HEK293 (cell line): ENCODE data around the gene LCAT.

ENCODE experiments used
- EGR2 ChIP-seq: fragments of 450-650 bp; formaldehyde crosslinking; IDR thresholded peaks from 2 replicates; pipeline ENCODE4 v1.5.1; 2016; ENCODE audit warnings: low read depth, missing biosample characterization, missing genetic modification characterization
- GFI1B ChIP-seq: fragments of 450-650 bp; formaldehyde crosslinking; IDR thresholded peaks from 2 replicates; pipeline ENCODE4 v1.5.1; 2016; ENCODE audit warnings: missing biosample characterization, missing genetic modification characterization
- HOXC10 ChIP-seq: sonication (generic); formaldehyde crosslinking; IDR thresholded peaks from 2 replicates; pipeline ENCODE4 v1.8.1; 2023; ENCODE audit warnings: mild to moderate bottlenecking, missing genetic modification reagents
- IKZF3 ChIP-seq: fragments of 450-650 bp; IDR thresholded peaks from 2 replicates; pipeline ENCODE4 v1.5.0; 2018; ENCODE audit warnings: missing biosample characterization, mild to moderate bottlenecking, missing genetic modification characterization, moderate library complexity
- KLF1 ChIP-seq: fragments of 450-650 bp; formaldehyde crosslinking; IDR thresholded peaks from 2 replicates; pipeline ENCODE4 v1.5.1; 2016; ENCODE audit warnings: missing biosample characterization, missing genetic modification characterization
- MZF1 ChIP-seq: fragments of 450-650 bp; formaldehyde crosslinking; IDR thresholded peaks from 2 replicates; pipeline ENCODE4 v1.5.1; 2017; ENCODE audit warnings: missing biosample characterization, missing genetic modification characterization, borderline replicate concordance
- YY2 ChIP-seq: fragments of 450-650 bp; formaldehyde crosslinking; IDR thresholded peaks from 2 replicates; pipeline ENCODE4 v1.5.1; 2016; ENCODE audit warnings: missing biosample characterization, missing genetic modification characterization
- ZFP37 ChIP-seq: fragments of 450-650 bp; formaldehyde crosslinking; IDR thresholded peaks from 2 replicates; pipeline ENCODE4 v1.5.1; 2016; ENCODE audit warnings: missing biosample characterization, missing genetic modification characterization
- ZFP69B ChIP-seq: fragments of 450-650 bp; formaldehyde crosslinking; IDR thresholded peaks from 2 replicates; pipeline ENCODE4 v1.5.1; 2016; ENCODE audit warnings: missing biosample characterization, missing genetic modification characterization
- ZNF140 ChIP-seq: fragments of 450-650 bp; formaldehyde crosslinking; IDR thresholded peaks from 2 replicates; pipeline ENCODE4 v1.5.1; 2016; ENCODE audit warnings: missing biosample characterization, missing genetic modification characterization
- ZNF16 ChIP-seq: fragments of 450-650 bp; formaldehyde crosslinking; IDR thresholded peaks from 2 replicates; pipeline ENCODE4 v1.5.1; 2016; ENCODE audit warnings: low read depth, missing biosample characterization, missing genetic modification characterization
- ZNF184 ChIP-seq: fragments of 450-650 bp; IDR thresholded peaks from 2 replicates; pipeline ENCODE4 v1.5.1; 2018; ENCODE audit warnings: missing biosample characterization, mild to moderate bottlenecking, missing genetic modification characterization
- ZNF214 ChIP-seq: fragments of 450-650 bp; formaldehyde crosslinking; IDR thresholded peaks from 2 replicates; pipeline ENCODE4 v1.5.1; 2017; ENCODE audit warnings: missing biosample characterization, mild to moderate bottlenecking, missing genetic modification characterization, borderline replicate concordance
- ZNF274 ChIP-seq, 2 experiments: fragments of 200-500 bp in 1 of 2; fragments of 450-650 bp in 1 of 2; sonication (Bioruptor generic) in 1 of 2; formaldehyde crosslinking in 1 of 2; IDR thresholded peaks; 2 replicates each; pipeline versions ENCODE4 v1.5.1 to v1.6.1; 2014 to 2016; ENCODE audit warnings: borderline replicate concordance in 1 of 2, inconsistent platforms in 1 of 2, low read length in 1 of 2, missing biosample characterization in 1 of 2, missing genetic modification characterization in 1 of 2
- ZNF292 ChIP-seq: fragments of 450-650 bp; formaldehyde crosslinking; IDR thresholded peaks from 2 replicates; pipeline ENCODE4 v1.5.1; 2016; ENCODE audit warnings: low read depth, missing biosample characterization, missing genetic modification characterization, borderline replicate concordance
- ZNF426 ChIP-seq: fragments of 450-650 bp; formaldehyde crosslinking; IDR thresholded peaks from 2 replicates; pipeline ENCODE4 v1.5.1; 2017; ENCODE audit warnings: missing biosample characterization, missing genetic modification characterization, mild to moderate bottlenecking, inconsistent platforms, moderate library complexity
- ZNF48 ChIP-seq: fragments of 450-650 bp; formaldehyde crosslinking; IDR thresholded peaks from 2 replicates; pipeline ENCODE4 v1.5.1; 2016; ENCODE audit warnings: missing biosample characterization, missing genetic modification characterization
- ZNF521 ChIP-seq: fragments of 450-650 bp; formaldehyde crosslinking; IDR thresholded peaks from 2 replicates; pipeline ENCODE4 v1.5.1; 2017; ENCODE audit warnings: missing biosample characterization, mild to moderate bottlenecking, missing genetic modification characterization
- ZNF561 ChIP-seq: fragments of 450-650 bp; IDR thresholded peaks from 2 replicates; pipeline ENCODE4 v1.5.1; 2018; ENCODE audit warnings: missing biosample characterization, missing genetic modification characterization, borderline replicate concordance
- ZNF610 ChIP-seq: fragments of 450-650 bp; formaldehyde crosslinking; IDR thresholded peaks from 2 replicates; pipeline ENCODE4 v1.5.1; 2016; ENCODE audit warnings: missing biosample characterization, missing genetic modification characterization, borderline replicate concordance
- ZNF624 ChIP-seq: fragments of 450-650 bp; formaldehyde crosslinking; IDR thresholded peaks from 2 replicates; pipeline ENCODE4 v1.5.1; 2017; ENCODE audit warnings: missing biosample characterization, missing genetic modification characterization
- ZNF654 ChIP-seq: fragments of 450-650 bp; formaldehyde crosslinking; IDR thresholded peaks from 2 replicates; pipeline ENCODE4 v1.5.1; 2016; ENCODE audit warnings: low read depth, missing biosample characterization, missing genetic modification characterization
- ZNF670 ChIP-seq: fragments of 450-650 bp; formaldehyde crosslinking; IDR thresholded peaks from 2 replicates; pipeline ENCODE4 v1.5.1; 2016; ENCODE audit warnings: missing biosample characterization, missing genetic modification characterization, low read depth
- ZNF707 ChIP-seq: fragments of 450-650 bp; formaldehyde crosslinking; IDR thresholded peaks from 2 replicates; pipeline ENCODE4 v1.5.1; 2016; ENCODE audit warnings: missing biosample characterization, missing genetic modification characterization
- ZNF843 ChIP-seq: fragments of 450-650 bp; formaldehyde crosslinking; IDR thresholded peaks from 2 replicates; pipeline ENCODE4 v1.5.1; 2016; ENCODE audit warnings: missing biosample characterization, missing genetic modification characterization
- TF ChIP-seq, protein P1 (sequence below): fragments of 450-650 bp; formaldehyde crosslinking; IDR thresholded peaks from 2 replicates; pipeline ENCODE4 v1.5.1; 2016; ENCODE audit warnings: missing biosample characterization, missing genetic modification characterization, borderline replicate concordance
- TF ChIP-seq, protein P2 (sequence below): fragments of 450-650 bp; IDR thresholded peaks from 2 replicates; pipeline ENCODE4 v1.5.1; 2018; ENCODE audit warnings: missing biosample characterization, missing genetic modification characterization
- TF ChIP-seq, protein P3 (sequence below): fragments of 450-650 bp; formaldehyde crosslinking; IDR thresholded peaks from 2 replicates; pipeline ENCODE4 v1.5.1; 2016; ENCODE audit warnings: missing biosample characterization, missing genetic modification characterization
- TF ChIP-seq, protein P4 (sequence below): fragments of 450-650 bp; formaldehyde crosslinking; IDR thresholded peaks from 2 replicates; pipeline ENCODE4; 2016; ENCODE audit warnings: missing biosample characterization, missing genetic modification characterization

LCAT gene

DNA sequence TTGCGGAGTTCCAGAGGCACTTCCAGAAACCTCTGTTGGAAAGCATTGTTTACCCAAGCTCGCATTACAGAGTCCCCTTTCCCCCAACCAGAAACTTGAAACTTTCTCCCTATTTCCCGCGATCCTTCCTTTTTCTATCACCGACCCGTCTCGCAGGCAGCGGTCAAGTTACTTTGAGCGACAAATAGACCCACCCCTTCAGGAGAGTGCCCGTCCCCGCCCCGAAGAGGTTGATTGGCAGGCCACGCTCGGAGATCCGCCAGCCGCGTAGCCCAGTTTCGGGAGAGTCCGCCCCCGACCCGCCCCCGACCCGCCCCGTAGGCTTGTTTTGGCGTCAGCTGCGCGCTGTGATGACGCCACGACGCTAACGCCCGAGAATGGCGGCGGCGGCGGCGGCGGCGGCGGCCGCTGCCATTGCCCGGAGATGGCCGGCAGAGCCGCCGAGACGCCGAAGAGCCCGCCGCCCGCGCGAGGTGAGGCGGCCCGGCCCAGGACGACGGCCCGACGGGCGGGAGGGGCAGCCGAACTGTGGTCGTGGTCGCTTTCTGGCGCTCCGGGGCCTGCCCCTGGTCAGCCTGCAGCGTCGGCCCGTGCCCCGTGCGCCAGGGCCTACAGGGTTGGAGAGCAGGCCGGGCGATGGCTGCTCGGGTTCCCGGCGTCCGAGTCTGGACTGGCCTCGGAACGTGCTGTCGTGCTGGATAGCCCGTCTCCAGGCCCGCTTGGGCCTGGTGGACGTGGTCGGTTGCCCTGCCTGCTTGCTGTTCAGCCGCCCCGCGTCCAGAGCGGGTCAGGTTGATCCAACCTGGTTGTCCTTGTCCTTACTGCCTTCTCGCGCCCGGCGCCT is 50.8 kb downstream of the LCAT start, which contains the start of gene PSKH1 (continued):
- TF ChIP-seq ZNF561 (tag by site-specific recombination) = no peak
- no peak for TF ChIP-seq ZNF521 (tag by site-specific recombination)
- no peak for TF ChIP-seq ZNF426 (tag by site-specific recombination)
- no peak for TF ChIP-seq ZNF670 (tag by site-specific recombination)
- 0 out of 2 replicates have a peak, but pooled peaks have one; percentile 9 for TF ChIP-seq KLF1 (tag by site-specific recombination)
- peak; percentile 65 for TF ChIP-seq IKZF3 (tag by site-specific recombination)
- TF ChIP-seq YY2 (tag by site-specific recombination) = peak; percentile 84
- no peak for TF ChIP-seq ZNF214 (tag by site-specific recombination)
- TF ChIP-seq ZNF274 (IDR thresholded peaks at IDR 0.05; ENCODE audit: low read length) = no peak
- no peak for TF ChIP-seq ZNF274 (tag by site-specific recombination; IDR thresholded peaks at IDR 0.05; ENCODE audit: borderline replicate concordance)
- no peak for TF ChIP-seq EGR2 (tag by site-specific recombination)
- TF ChIP-seq ZNF624 = no peak
- no peak for TF ChIP-seq ZFP69B (tag by site-specific recombination)
- TF ChIP-seq ZFP37 (tag by site-specific recombination) = no peak
- TF ChIP-seq, protein P1, sequence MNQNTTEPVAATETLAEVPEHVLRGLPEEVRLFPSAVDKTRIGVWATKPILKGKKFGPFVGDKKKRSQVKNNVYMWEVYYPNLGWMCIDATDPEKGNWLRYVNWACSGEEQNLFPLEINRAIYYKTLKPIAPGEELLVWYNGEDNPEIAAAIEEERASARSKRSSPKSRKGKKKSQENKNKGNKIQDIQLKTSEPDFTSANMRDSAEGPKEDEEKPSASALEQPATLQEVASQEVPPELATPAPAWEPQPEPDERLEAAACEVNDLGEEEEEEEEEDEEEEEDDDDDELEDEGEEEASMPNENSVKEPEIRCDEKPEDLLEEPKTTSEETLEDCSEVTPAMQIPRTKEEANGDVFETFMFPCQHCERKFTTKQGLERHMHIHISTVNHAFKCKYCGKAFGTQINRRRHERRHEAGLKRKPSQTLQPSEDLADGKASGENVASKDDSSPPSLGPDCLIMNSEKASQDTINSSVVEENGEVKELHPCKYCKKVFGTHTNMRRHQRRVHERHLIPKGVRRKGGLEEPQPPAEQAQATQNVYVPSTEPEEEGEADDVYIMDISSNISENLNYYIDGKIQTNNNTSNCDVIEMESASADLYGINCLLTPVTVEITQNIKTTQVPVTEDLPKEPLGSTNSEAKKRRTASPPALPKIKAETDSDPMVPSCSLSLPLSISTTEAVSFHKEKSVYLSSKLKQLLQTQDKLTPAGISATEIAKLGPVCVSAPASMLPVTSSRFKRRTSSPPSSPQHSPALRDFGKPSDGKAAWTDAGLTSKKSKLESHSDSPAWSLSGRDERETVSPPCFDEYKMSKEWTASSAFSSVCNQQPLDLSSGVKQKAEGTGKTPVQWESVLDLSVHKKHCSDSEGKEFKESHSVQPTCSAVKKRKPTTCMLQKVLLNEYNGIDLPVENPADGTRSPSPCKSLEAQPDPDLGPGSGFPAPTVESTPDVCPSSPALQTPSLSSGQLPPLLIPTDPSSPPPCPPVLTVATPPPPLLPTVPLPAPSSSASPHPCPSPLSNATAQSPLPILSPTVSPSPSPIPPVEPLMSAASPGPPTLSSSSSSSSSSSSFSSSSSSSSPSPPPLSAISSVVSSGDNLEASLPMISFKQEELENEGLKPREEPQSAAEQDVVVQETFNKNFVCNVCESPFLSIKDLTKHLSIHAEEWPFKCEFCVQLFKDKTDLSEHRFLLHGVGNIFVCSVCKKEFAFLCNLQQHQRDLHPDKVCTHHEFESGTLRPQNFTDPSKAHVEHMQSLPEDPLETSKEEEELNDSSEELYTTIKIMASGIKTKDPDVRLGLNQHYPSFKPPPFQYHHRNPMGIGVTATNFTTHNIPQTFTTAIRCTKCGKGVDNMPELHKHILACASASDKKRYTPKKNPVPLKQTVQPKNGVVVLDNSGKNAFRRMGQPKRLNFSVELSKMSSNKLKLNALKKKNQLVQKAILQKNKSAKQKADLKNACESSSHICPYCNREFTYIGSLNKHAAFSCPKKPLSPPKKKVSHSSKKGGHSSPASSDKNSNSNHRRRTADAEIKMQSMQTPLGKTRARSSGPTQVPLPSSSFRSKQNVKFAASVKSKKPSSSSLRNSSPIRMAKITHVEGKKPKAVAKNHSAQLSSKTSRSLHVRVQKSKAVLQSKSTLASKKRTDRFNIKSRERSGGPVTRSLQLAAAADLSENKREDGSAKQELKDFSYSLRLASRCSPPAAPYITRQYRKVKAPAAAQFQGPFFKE (tag by site-specific recombination) = no peak
- TF ChIP-seq ZNF140 (tag by site-specific recombination) = no peak
- no peak for TF ChIP-seq ZNF292 (tag by site-specific recombination)
- TF ChIP-seq, protein P2, sequence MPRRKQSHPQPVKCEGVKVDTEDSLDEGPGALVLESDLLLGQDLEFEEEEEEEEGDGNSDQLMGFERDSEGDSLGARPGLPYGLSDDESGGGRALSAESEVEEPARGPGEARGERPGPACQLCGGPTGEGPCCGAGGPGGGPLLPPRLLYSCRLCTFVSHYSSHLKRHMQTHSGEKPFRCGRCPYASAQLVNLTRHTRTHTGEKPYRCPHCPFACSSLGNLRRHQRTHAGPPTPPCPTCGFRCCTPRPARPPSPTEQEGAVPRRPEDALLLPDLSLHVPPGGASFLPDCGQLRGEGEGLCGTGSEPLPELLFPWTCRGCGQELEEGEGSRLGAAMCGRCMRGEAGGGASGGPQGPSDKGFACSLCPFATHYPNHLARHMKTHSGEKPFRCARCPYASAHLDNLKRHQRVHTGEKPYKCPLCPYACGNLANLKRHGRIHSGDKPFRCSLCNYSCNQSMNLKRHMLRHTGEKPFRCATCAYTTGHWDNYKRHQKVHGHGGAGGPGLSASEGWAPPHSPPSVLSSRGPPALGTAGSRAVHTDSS = peak; percentile 22; the same call in 1 of the 2 replicates
- TF ChIP-seq ZNF184 (tag by site-specific recombination) = no peak
- TF ChIP-seq ZNF707 (tag by site-specific recombination) = no peak
- TF ChIP-seq ZNF610 (tag by site-specific recombination) = no peak
- no peak for TF ChIP-seq ZNF654 (tag by site-specific recombination)
- no peak for TF ChIP-seq GFI1B
- no peak for TF ChIP-seq ZNF48 (tag by site-specific recombination)
- 0 out of 2 replicates have a peak, but pooled peaks have one; percentile 18 for TF ChIP-seq MZF1 (tag by site-specific recombination)
- no peak for TF ChIP-seq ZNF16
- TF ChIP-seq, protein P3, sequence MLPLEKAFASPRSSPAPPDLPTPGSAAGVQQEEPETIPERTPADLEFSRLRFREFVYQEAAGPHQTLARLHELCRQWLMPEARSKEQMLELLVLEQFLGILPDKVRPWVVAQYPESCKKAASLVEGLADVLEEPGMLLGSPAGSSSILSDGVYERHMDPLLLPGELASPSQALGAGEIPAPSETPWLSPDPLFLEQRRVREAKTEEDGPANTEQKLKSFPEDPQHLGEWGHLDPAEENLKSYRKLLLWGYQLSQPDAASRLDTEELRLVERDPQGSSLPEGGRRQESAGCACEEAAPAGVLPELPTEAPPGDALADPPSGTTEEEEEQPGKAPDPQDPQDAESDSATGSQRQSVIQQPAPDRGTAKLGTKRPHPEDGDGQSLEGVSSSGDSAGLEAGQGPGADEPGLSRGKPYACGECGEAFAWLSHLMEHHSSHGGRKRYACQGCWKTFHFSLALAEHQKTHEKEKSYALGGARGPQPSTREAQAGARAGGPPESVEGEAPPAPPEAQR (tag by site-specific recombination) = no peak
- TF ChIP-seq ZNF843 (tag by site-specific recombination) = no peak
- TF ChIP-seq HOXC10 (CRISPR knock-in tag) = 0 out of 2 replicates have a peak, but pooled peaks have one; percentile 43
- TF ChIP-seq, protein P4, sequence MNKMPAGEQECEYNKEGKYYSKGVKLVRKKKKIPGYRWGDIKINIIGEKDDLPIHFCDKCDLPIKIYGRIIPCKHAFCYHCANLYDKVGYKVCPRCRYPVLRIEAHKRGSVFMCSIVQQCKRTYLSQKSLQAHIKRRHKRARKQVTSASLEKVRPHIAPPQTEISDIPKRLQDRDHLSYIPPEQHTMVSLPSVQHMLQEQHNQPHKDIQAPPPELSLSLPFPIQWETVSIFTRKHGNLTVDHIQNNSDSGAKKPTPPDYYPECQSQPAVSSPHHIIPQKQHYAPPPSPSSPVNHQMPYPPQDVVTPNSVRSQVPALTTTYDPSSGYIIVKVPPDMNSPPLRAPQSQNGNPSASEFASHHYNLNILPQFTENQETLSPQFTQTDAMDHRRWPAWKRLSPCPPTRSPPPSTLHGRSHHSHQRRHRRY (tag by site-specific recombination) = no peak
